WTC11 (cell line): ENCODE measurements around the gene ANKDD1B. TPM values are rescaled to one million over a fixed set of nuclear protein-coding genes. Genes with fewer than 3 reads are reported as not detected.

Experiments used
- ATAC-seq: fragments of 200-7000 bp; cut with Tn5 transposase; 2 replicates; pipeline ENCODE4 v1.10.0; 2021; ENCODE audit warnings: mild to moderate bottlenecking, moderate library complexity
- CTCF ChIA-PET: fragments of 300-600 bp; sonication (Branson Sonifier 250); formaldehyde crosslinking; loops from one replicate; lab custom pipeline; 2021; ENCODE audit warnings: antibody characterized with exemption; lab: Charles Lee
- POLR2A ChIA-PET: fragments of 350-600 bp; sonication (Branson Sonifier 250); formaldehyde crosslinking; loops from one replicate; lab custom pipeline; 2021; ENCODE audit warnings: antibody characterized with exemption; lab: Charles Lee
- DNase-seq: peaks from one replicate; pipeline ENCODE4 v3.0.0; 2021; ENCODE audit warnings: low spot score
- H3K27ac Mint-ChIP-seq: 2 replicates; pipeline ENCODE4 v1.8.0; 2021; ENCODE audit warnings: mixed read lengths
- H3K27me3 Mint-ChIP-seq: 2 replicates; pipeline ENCODE4 v1.8.0; 2021; ENCODE audit warnings: low read depth, mild to moderate bottlenecking, moderate library complexity, mixed read lengths
- H3K36me3 Mint-ChIP-seq: 2 replicates; pipeline ENCODE4 v1.8.0; 2021; ENCODE audit warnings: mixed read lengths
- H3K4me1 Mint-ChIP-seq: 2 replicates; pipeline ENCODE4 v1.8.0; 2022; ENCODE audit warnings: mixed read lengths
- H3K4me3 Mint-ChIP-seq: 2 replicates; pipeline ENCODE4 v1.8.0; 2021; ENCODE audit warnings: mild to moderate bottlenecking, moderate library complexity, mixed read lengths
- H3K9me3 Mint-ChIP-seq: 2 replicates; pipeline ENCODE4 v1.8.0; 2021; ENCODE audit warnings: mixed read lengths
- ATF1 ChIP-seq: sonication (generic); formaldehyde crosslinking; IDR thresholded peaks from 2 replicates; pipeline ENCODE4 v1.8.1; 2023; ENCODE audit warnings: mild to moderate bottlenecking, moderate library complexity, missing genetic modification reagents
- CBFB ChIP-seq: sonication (generic); formaldehyde crosslinking; IDR thresholded peaks from 2 replicates; pipeline ENCODE4 v1.8.1; 2022; ENCODE audit warnings: mild to moderate bottlenecking, low read depth, missing genetic modification reagents
- EMX1 ChIP-seq: fragments of 250-450 bp; sonication (Bioruptor Pico); IDR thresholded peaks from 2 replicates; pipeline ENCODE4 v1.8.0; 2021; ENCODE audit warnings: mild to moderate bottlenecking
- FOXP1 ChIP-seq: sonication (generic); formaldehyde crosslinking; IDR thresholded peaks from 2 replicates; pipeline ENCODE4 v1.8.0; 2022; ENCODE audit warnings: missing genetic modification reagents, mild to moderate bottlenecking, moderate library complexity, borderline replicate concordance
- GRHL2 ChIP-seq: fragments of 250-450 bp; sonication (Bioruptor Pico); IDR thresholded peaks from 2 replicates; pipeline ENCODE4 v1.8.0; 2022; ENCODE audit warnings: mild to moderate bottlenecking, moderate library complexity; ENCODE audit not compliant: insufficient replicate concordance, severe bottlenecking
- JAZF1 ChIP-seq: fragments of 250-450 bp; sonication (Bioruptor Pico); IDR thresholded peaks from 2 replicates; pipeline ENCODE4 v1.9.0; 2021; ENCODE audit warnings: moderate library complexity, mild to moderate bottlenecking, inconsistent platforms
- MXD4 ChIP-seq: fragments of 250-450 bp; sonication (Bioruptor Pico); IDR thresholded peaks from 2 replicates; pipeline ENCODE4 v1.8.0; 2021; ENCODE audit warnings: mild to moderate bottlenecking, moderate library complexity, borderline replicate concordance
- RORB ChIP-seq: fragments of 250-450 bp; sonication (Bioruptor Pico); IDR thresholded peaks from 2 replicates; pipeline ENCODE4 v1.9.0; 2021; ENCODE audit warnings: mild to moderate bottlenecking
- TP53 ChIP-seq: sonication (generic); formaldehyde crosslinking; IDR thresholded peaks from 2 replicates; pipeline ENCODE4 v1.8.1; 2023; ENCODE audit warnings: mild to moderate bottlenecking, missing genetic modification reagents
- ZNF317 ChIP-seq: sonication (generic); formaldehyde crosslinking; IDR thresholded peaks from 2 replicates; pipeline ENCODE4 v1.8.1; 2023; ENCODE audit warnings: low read depth, mild to moderate bottlenecking, moderate library complexity, missing genetic modification reagents, borderline replicate concordance
- total RNA-seq: library from RNA; stranded (reverse); gene quantifications from 3 replicates; pipeline ENCODE4 v1.2.3, GENCODE V29; 2021
- TF ChIP-seq, protein P1 (sequence below): sonication (generic); formaldehyde crosslinking; conservative IDR thresholded peaks from 2 replicates; pipeline ENCODE4 v1.8.1; 2023; ENCODE audit warnings: mild to moderate bottlenecking, low read depth, missing genetic modification reagents, moderate library complexity
- TF ChIP-seq, protein P2 (sequence below): sonication (generic); formaldehyde crosslinking; IDR thresholded peaks from 2 replicates; pipeline ENCODE4 v1.8.1; 2023; ENCODE audit warnings: mild to moderate bottlenecking, moderate library complexity, missing genetic modification reagents
- TF ChIP-seq, protein P3 (sequence below): sonication (generic); formaldehyde crosslinking; IDR thresholded peaks from 2 replicates; pipeline ENCODE4 v1.8.1; 2023; ENCODE audit warnings: mild to moderate bottlenecking, missing genetic modification reagents, moderate library complexity
- TF ChIP-seq, protein P4 (sequence below): fragments of 250-450 bp; sonication (Bioruptor Pico); IDR thresholded peaks from 2 replicates; pipeline ENCODE4 v2.1.2; 2022; ENCODE audit warnings: mild to moderate bottlenecking, moderate library complexity
- TF ChIP-seq, protein P5 (sequence below): sonication (generic); formaldehyde crosslinking; IDR thresholded peaks from 2 replicates; pipeline ENCODE4 v1.8.1; 2023; ENCODE audit warnings: mild to moderate bottlenecking, missing genetic modification reagents
- TF ChIP-seq, protein P6 (sequence below): fragments of 200-600 bp; IDR thresholded peaks from 2 replicates; pipeline ENCODE4 v1.8.0; 2022; ENCODE audit warnings: antibody characterized with exemption
- TF ChIP-seq, protein P7 (sequence below): sonication (generic); formaldehyde crosslinking; IDR thresholded peaks from 2 replicates; pipeline ENCODE4 v1.8.1; 2023; ENCODE audit warnings: mild to moderate bottlenecking, missing genetic modification reagents

Gene ANKDD1B
- total RNA-seq, 1 experiment from 2014 or later = 0.28 TPM

DNA sequence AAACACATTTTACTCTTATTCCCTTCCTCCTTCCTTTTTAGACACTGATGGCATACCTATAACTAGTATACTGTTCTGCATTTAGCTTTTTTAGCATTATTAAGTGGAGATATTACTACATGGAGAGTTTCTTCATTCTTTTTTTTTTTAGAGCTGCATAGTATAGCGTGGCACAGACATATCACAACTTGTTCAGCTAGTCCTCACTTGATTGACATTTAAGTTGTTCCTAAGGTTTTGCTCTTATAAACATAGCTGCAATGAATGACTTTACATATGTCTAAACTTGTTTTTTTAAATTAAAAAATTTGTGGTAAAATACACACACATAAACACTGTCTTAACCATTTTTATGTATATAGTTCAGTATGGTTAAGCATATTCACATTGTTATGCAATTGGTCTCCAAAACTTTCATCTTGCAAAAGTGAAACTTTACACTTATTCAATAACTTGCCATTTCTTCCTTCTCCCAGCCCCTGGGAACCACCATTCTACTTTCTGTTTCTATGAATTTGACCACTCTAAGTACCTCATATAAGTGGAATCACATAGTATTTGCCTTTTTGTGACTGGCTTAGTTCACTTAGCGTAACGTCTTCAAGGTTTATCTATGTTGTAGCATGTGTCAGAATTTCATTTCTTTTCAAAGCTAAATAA, 48.7 kb downstream of the ANKDD1B start (continued):
- TF ChIP-seq MXD4 = no peak
- TF ChIP-seq, protein P1, sequence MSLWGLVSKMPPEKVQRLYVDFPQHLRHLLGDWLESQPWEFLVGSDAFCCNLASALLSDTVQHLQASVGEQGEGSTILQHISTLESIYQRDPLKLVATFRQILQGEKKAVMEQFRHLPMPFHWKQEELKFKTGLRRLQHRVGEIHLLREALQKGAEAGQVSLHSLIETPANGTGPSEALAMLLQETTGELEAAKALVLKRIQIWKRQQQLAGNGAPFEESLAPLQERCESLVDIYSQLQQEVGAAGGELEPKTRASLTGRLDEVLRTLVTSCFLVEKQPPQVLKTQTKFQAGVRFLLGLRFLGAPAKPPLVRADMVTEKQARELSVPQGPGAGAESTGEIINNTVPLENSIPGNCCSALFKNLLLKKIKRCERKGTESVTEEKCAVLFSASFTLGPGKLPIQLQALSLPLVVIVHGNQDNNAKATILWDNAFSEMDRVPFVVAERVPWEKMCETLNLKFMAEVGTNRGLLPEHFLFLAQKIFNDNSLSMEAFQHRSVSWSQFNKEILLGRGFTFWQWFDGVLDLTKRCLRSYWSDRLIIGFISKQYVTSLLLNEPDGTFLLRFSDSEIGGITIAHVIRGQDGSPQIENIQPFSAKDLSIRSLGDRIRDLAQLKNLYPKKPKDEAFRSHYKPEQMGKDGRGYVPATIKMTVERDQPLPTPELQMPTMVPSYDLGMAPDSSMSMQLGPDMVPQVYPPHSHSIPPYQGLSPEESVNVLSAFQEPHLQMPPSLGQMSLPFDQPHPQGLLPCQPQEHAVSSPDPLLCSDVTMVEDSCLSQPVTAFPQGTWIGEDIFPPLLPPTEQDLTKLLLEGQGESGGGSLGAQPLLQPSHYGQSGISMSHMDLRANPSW (CRISPR knock-in tag) = no peak
- TF ChIP-seq ZNF317 = no peak
- no peak for TF ChIP-seq ATF1
- TF ChIP-seq, protein P2, sequence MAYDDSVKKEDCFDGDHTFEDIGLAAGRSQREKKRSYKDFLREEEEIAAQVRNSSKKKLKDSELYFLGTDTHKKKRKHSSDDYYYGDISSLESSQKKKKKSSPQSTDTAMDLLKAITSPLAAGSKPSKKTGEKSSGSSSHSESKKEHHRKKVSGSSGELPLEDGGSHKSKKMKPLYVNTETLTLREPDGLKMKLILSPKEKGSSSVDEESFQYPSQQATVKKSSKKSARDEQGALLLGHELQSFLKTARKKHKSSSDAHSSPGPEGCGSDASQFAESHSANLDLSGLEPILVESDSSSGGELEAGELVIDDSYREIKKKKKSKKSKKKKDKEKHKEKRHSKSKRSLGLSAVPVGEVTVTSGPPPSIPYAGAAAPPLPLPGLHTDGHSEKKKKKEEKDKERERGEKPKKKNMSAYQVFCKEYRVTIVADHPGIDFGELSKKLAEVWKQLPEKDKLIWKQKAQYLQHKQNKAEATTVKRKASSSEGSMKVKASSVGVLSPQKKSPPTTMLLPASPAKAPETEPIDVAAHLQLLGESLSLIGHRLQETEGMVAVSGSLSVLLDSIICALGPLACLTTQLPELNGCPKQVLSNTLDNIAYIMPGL = no peak
- TF ChIP-seq GRHL2 = no peak

DNA sequence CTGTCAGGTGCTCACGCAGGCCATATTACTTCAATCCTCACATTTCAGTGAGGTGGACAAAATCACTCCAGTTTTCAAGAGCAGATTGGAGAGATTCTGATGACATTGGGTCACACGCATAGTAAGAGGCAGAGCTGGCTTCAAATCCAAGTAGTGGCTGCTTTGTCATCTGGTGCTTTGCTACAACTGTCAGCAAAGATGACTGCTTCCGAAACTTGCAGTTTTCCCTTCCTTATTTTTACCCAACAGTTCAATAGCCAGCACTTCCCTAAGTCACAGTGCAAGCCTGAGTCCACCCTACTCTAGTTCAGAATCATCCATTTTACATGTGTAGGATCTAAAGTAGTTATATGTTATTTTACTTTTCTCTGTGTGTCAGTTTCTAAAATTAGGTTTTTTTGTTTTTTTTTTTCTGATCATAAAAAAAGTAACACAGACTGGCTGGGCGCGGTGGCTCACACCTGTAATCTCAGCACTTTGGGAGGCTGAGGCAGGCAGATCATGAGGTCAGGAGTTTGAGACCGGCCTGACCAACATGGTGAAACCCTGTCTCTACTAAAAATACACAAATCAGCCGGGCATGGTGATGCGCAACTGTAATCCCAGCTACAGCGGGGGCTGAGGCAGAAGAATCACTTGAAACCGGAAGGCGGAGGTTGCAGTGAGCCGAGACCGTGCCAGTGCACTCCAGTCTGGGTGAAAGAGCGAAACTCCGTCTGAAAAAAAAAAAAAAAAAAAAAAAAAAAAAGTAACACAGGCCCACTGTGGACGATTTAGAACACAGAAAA, 49.6 kb downstream of the ANKDD1B start:
- DNase-seq (no peak), ATAC-seq (no peak)
- Mint-ChIP-seq H3K27me3 (no peaks in the 10 kb centered on the region), H3K9me3 (no peaks in the 10 kb centered on the region), H3K4me3 (no peak overlapping the region), H3K4me1 (peaks cover 12% of the 10 kb centered on the region), H3K27ac (no peak overlapping the region), H3K36me3 (no peaks in the 10 kb centered on the region)
- CTCF ChIA-PET = no interaction called here
- POLR2A ChIA-PET = interaction anchor here (0.7 kb wide), 2 partner anchors 193 to 898 kb away, joined by 3 to 5 read pairs; no protein-coding TSS in a partner anchor
- TF ChIP-seq FOXP1 (no peak), RORB (CRISPR knock-in tag) (no peak), GRHL2 (no peak), CBFB (no peak), EMX1 (CRISPR knock-in tag) (no peak), JAZF1 (no peak), TP53 (no peak)
- TF ChIP-seq, protein P1 (CRISPR knock-in tag) = no peak
- TF ChIP-seq, protein P3, sequence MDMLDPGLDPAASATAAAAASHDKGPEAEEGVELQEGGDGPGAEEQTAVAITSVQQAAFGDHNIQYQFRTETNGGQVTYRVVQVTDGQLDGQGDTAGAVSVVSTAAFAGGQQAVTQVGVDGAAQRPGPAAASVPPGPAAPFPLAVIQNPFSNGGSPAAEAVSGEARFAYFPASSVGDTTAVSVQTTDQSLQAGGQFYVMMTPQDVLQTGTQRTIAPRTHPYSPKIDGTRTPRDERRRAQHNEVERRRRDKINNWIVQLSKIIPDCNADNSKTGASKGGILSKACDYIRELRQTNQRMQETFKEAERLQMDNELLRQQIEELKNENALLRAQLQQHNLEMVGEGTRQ = no peak
- TF ChIP-seq, protein P4, sequence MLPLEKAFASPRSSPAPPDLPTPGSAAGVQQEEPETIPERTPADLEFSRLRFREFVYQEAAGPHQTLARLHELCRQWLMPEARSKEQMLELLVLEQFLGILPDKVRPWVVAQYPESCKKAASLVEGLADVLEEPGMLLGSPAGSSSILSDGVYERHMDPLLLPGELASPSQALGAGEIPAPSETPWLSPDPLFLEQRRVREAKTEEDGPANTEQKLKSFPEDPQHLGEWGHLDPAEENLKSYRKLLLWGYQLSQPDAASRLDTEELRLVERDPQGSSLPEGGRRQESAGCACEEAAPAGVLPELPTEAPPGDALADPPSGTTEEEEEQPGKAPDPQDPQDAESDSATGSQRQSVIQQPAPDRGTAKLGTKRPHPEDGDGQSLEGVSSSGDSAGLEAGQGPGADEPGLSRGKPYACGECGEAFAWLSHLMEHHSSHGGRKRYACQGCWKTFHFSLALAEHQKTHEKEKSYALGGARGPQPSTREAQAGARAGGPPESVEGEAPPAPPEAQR (CRISPR knock-in tag) = no peak
- TF ChIP-seq, protein P5, sequence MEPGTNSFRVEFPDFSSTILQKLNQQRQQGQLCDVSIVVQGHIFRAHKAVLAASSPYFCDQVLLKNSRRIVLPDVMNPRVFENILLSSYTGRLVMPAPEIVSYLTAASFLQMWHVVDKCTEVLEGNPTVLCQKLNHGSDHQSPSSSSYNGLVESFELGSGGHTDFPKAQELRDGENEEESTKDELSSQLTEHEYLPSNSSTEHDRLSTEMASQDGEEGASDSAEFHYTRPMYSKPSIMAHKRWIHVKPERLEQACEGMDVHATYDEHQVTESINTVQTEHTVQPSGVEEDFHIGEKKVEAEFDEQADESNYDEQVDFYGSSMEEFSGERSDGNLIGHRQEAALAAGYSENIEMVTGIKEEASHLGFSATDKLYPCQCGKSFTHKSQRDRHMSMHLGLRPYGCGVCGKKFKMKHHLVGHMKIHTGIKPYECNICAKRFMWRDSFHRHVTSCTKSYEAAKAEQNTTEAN (CRISPR knock-in tag) = no peak
- TF ChIP-seq, protein P6, sequence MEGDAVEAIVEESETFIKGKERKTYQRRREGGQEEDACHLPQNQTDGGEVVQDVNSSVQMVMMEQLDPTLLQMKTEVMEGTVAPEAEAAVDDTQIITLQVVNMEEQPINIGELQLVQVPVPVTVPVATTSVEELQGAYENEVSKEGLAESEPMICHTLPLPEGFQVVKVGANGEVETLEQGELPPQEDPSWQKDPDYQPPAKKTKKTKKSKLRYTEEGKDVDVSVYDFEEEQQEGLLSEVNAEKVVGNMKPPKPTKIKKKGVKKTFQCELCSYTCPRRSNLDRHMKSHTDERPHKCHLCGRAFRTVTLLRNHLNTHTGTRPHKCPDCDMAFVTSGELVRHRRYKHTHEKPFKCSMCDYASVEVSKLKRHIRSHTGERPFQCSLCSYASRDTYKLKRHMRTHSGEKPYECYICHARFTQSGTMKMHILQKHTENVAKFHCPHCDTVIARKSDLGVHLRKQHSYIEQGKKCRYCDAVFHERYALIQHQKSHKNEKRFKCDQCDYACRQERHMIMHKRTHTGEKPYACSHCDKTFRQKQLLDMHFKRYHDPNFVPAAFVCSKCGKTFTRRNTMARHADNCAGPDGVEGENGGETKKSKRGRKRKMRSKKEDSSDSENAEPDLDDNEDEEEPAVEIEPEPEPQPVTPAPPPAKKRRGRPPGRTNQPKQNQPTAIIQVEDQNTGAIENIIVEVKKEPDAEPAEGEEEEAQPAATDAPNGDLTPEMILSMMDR = no peak
- TF ChIP-seq, protein P7, sequence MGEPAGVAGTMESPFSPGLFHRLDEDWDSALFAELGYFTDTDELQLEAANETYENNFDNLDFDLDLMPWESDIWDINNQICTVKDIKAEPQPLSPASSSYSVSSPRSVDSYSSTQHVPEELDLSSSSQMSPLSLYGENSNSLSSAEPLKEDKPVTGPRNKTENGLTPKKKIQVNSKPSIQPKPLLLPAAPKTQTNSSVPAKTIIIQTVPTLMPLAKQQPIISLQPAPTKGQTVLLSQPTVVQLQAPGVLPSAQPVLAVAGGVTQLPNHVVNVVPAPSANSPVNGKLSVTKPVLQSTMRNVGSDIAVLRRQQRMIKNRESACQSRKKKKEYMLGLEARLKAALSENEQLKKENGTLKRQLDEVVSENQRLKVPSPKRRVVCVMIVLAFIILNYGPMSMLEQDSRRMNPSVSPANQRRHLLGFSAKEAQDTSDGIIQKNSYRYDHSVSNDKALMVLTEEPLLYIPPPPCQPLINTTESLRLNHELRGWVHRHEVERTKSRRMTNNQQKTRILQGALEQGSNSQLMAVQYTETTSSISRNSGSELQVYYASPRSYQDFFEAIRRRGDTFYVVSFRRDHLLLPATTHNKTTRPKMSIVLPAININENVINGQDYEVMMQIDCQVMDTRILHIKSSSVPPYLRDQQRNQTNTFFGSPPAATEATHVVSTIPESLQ = no peak
